Transverse colon (tissue), 3 donors: ENCODE measurements around the gene RNASEL.

ENCODE experiments used
- EP300 ChIP-seq: sonication (generic); formaldehyde crosslinking; IDR thresholded peaks from one replicate; pipeline ENCODE4 v1.6.1; 2017; ENCODE audit warnings: antibody characterized with exemption, low read depth
- POLR2A ChIP-seq: fragments of 450-650 bp; IDR thresholded peaks from one replicate; pipeline ENCODE4 v1.6.1; 2016; ENCODE audit warnings: antibody characterized with exemption, mild to moderate bottlenecking, moderate library complexity
- TF ChIP-seq, protein P1 (sequence below), 5 experiments: fragments of 200-600 bp in 3 of 5; fragments of 450-650 bp in 2 of 5; sonication (generic) in 3 of 5; IDR thresholded peaks; 1 replicate in 2 of 5; 2 replicates in 3 of 5; pipeline ENCODE4 v1.5.1; 2016 to 2017; ENCODE audit warnings: antibody characterized with exemption in 5 of 5, inconsistent platforms in 3 of 5, mild to moderate bottlenecking in 2 of 5, moderate library complexity in 1 of 5

DNA sequence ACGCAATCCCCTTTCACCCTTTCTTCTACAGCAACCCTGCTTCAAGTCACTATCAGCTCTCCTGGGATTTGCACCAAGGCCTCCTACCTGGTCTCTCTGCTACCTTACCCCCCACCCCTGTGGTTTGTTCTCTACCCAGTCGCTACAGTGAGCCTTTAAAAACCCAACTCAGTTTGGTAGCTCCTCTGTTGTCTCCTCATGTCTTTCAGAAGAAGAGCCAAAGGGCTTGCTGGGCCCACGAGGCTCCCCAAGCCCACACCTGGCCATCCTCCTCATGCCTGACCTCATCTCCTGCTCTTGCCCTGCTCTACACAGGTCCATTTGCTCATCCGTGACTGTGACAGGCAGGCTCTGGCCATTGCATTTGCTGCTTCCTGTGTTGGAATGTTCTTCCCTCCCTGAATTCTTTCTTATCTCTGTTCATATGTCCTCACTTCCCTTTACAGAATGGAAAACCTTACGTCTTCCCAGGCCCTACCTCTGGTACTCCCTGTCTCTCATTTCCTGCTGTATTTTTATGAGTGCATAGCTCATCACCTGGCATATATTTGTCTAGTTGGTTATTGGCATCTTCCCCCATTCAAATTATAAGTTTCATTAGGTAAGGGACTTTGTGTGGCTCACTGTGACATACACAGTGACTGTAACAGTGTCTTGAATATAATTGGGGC lies 11.8 kb upstream of the RNASEL start:
- no peak for TF ChIP-seq POLR2A
- TF ChIP-seq, protein P1, sequence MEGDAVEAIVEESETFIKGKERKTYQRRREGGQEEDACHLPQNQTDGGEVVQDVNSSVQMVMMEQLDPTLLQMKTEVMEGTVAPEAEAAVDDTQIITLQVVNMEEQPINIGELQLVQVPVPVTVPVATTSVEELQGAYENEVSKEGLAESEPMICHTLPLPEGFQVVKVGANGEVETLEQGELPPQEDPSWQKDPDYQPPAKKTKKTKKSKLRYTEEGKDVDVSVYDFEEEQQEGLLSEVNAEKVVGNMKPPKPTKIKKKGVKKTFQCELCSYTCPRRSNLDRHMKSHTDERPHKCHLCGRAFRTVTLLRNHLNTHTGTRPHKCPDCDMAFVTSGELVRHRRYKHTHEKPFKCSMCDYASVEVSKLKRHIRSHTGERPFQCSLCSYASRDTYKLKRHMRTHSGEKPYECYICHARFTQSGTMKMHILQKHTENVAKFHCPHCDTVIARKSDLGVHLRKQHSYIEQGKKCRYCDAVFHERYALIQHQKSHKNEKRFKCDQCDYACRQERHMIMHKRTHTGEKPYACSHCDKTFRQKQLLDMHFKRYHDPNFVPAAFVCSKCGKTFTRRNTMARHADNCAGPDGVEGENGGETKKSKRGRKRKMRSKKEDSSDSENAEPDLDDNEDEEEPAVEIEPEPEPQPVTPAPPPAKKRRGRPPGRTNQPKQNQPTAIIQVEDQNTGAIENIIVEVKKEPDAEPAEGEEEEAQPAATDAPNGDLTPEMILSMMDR (IDR thresholded peaks at IDR 0.05): no peak
- no peak for TF ChIP-seq EP300
